Stimulated activated CD4-positive, alpha-beta T cell treated with anti-CD3 and anti-CD28 coated beads, Interleukin-15, amount 100 ng/mL, for 1 hour (primary cell): ENCODE measurements around the gene KAT8.
"Not testable (repeated sequence)": the region's sequence is repeated elsewhere in the genome, so short reads cannot be mapped to it uniquely, and the experiment has no call there.

ENCODE experiments used
- DNase-seq, 2 donors: peaks; one replicate each; pipeline ENCODE4 v3.0.0-alpha.2; 2020; ENCODE audit warnings: low read depth in 1 of 2, low spot score in 1 of 2

The KAT8 gene

GRCh38 chr16:31130336-31130891 is 12.9 kb downstream of the KAT8 start:
- DNase-seq = no peak

- no peak for DNase-seq
Measured at GRCh38 chr16:31130899-31131298, 13.4 kb downstream of the KAT8 start.

GRCh38 chr16:31131416-31131815 is 14.0 kb downstream of the KAT8 start:
- no peak for DNase-seq

GRCh38 chr16:31131841-31132271 is 14.4 kb downstream of the KAT8 start:
- no peak for DNase-seq

GRCh38 chr16:31132303-31132979 is 15.0 kb downstream of the KAT8 start:
- DNase-seq = no peak

GRCh38 chr16:31133046-31133501 is 15.6 kb downstream of the KAT8 start:
- DNase-seq = no peak

GRCh38 chr16:31134091-31134571 is 16.7 kb downstream of the KAT8 start:
- no peak for DNase-seq

GRCh38 chr16:31134625-31135534 is 17.4 kb downstream of the KAT8 start:
- DNase-seq = no peak

- no peak for DNase-seq
Measured at GRCh38 chr16:31135535-31136286, 18.2 kb downstream of the KAT8 start, which contains the start of gene PRSS8. TSS of gene PRSS8 (minus strand) at chr16:31135727. CDS start at chr16:31135498, 229 bp downstream.

GRCh38 chr16:31136287-31136662 is 18.8 kb downstream of the KAT8 start:
- no peak for DNase-seq

- not testable (repeated sequence) for DNase-seq
Measured at GRCh38 chr16:31136822-31137499, 19.5 kb downstream of the KAT8 start.

GRCh38 chr16:31138621-31139578 is 21.4 kb downstream of the KAT8 start:
- no peak for DNase-seq

- not testable (repeated sequence) for DNase-seq
Measured at GRCh38 chr16:31141071-31141469, 23.6 kb downstream of the KAT8 start.

- DNase-seq = no peak
Measured at GRCh38 chr16:31141489-31142108, 24.1 kb downstream of the KAT8 start.

GRCh38 chr16:31142109-31143010 is 24.9 kb downstream of the KAT8 start:
- peak; percentile 93 to 96 for DNase-seq

- DNase-seq = no peak
Measured at GRCh38 chr16:31143011-31143693, 25.7 kb downstream of the KAT8 start.

- no peak for DNase-seq
Measured at GRCh38 chr16:31143694-31144148, 26.3 kb downstream of the KAT8 start.
